H4 (cell line): Measurements from ENCODE around the gene GPR34. TPM values are rescaled to one million over a fixed set of nuclear protein-coding genes. Genes with fewer than 3 reads are reported as not detected.
A peak's percentile ranks its signal among the peaks of the same experiment; 100 is the strongest.
"Not testable (repeated sequence)": the region's sequence is repeated elsewhere in the genome, so short reads cannot be mapped to it uniquely, and the experiment has no call there.

Experiments used
- DNase-seq: peaks from one replicate; pipeline ENCODE4 v3.0.0-alpha.2; 2015; ENCODE audit warnings: low spot score
- total RNA-seq: library from RNA; depleted of rRNA; stranded (reverse); fragments of >200 nt; shearing (Covaris generic); gene quantifications from 2 replicates; pipeline ENCODE4 v1.2.3, GENCODE V29; 2014

The GPR34 gene
- total RNA-seq, 1 experiment from 2014 or later: not detected

DNA sequence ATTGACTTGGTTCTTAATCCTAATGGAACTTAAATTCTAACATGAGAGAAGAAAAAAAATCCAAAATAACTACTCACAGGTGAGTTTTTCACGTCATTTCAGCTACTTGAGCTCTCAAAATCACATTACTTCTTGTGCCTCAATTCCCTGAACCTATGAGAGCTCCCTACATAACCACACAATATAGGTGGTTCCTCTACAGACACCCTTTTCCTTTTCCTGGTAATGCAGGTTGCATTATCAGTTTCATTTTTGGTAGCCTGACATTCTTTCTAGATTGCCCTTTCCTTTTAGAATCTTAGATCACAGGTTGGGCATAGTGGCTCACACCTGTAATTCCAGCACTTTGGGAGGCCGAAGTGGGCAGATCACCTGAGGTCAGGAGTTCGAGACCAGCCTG lies 4.3 kb downstream of the GPR34 start:
- DNase-seq: no peak

DNA sequence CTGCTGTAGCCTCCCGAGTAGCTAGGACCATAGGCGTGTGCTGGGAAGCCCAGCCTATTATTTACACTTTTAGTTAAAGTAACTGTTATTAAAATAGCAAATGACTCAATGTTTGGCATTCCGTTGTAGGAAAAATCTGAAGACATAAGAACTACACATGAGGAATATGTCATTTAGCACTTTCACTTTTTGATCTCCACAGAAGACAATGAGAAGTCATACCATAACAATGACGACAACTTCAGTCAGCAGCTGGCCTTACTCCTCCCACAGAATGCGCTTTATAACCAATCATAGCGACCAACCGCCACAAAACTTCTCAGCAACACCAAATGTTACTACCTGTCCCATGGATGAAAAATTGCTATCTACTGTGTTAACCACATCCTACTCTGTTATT lies 6.7 kb downstream of the GPR34 start:
- no peak for DNase-seq

DNA sequence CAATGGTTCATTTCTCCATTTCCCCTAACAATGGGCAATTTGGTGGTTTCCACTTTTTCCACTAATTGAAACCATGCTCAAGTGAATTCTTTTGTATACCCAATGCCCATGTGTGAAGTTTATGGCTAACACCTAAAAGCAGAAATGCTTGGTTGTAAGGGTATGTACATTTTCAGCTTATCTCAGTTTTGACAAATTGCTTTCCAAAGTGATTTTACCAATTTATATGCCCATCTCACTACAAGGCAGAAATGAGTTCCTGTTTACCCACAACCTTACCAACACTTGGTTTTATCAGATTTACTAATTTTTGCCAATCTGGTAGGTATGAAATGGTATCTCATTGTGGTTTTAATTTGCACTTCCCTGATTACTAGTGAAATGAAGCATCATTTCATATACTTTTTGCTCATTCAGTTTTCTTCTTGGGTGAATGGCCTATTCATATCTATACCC lies 14.8 kb downstream of the GPR34 start:
- DNase-seq: no peak

DNA sequence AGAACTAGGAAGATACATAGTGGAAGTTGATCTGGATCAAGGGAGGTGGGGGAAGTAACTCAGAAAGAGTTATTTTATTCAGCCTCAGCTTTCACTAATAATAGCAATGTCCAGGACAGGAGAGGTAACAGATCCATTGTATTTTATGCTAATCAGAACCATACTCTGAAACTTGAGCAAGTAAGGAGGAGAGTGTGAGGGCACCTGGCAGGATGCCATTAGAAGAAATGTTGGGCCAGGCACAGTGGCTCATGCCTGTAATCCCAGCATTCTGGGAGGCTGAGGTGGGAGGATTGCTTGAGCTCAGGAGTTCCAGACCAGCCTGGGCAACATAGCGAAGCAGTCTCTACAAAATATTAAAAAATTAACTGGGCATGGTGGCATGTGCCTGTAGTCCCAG lies 16.3 kb downstream of the GPR34 start:
- no peak for DNase-seq

DNA sequence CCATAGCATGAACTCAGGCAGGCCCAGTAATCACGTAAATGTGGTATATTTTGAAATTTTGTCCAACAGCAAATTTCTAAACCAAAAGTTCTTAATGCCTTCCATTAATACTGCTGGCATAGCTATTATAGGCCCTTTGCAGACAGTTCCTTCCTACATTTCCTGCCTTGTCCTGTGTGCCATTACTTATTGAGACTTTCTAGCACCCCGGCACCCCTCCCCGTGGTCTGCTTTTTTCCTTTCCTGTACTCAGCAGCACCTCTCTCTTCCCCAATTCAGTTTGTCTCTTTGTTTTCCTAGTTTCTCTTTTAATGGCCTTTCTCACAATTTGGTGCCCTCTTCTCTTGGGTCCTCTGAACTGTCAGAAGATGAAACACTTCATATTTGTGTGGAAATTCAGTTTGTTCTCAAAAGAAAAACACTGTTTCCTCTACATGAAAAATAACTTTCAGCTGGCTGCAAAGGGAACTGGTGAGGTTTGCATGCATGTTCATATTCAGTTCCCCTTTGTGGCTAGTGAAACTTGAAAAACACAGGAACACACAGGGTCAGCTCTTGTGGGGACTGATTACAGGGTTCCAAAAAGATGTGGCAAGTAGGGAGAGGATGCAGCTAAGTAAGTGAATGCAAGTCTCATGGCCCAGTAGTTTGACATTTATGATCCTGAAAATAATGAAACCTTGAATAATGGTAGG lies 17.1 kb downstream of the GPR34 start:
- DNase-seq: no peak

DNA sequence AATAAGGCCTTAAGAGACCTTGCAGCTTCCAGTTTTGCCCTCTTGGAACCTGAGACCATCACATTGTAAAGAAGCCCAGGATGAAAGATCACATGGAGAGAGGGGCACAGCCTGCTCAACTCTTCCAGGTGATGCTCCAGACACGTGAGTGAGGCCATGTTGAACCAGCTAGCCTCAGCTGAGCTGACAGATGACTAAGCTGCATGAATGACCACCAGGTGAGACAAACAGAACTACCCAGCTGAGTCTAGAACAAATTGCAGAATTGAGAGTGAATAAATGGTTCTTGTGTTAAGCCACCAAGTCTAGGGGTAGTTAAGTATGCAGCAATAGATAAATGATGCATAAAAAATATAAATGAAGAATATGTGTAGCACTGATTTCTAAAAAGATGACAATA lies 18.4 kb downstream of the GPR34 start:
- no peak for DNase-seq

DNA sequence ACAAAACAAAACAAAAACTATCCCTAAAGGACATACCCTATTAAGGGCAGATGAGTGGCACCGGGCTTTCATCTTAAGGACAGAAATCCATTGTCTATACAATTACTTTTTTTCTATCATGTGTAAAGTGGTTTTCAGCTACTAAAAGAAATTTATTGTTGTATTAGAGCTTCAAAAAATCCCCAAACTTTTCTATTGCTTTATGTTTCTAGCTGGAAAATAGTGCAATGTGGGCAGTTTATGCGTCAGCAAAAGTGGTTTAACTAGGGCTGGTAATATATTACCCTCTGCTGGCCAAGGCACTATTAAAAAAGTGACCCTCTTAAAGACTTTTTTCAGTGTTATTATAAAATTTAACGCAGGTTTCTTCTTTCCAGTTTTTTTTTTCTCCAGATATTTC lies 19.7 kb downstream of the GPR34 start:
- no peak for DNase-seq

DNA sequence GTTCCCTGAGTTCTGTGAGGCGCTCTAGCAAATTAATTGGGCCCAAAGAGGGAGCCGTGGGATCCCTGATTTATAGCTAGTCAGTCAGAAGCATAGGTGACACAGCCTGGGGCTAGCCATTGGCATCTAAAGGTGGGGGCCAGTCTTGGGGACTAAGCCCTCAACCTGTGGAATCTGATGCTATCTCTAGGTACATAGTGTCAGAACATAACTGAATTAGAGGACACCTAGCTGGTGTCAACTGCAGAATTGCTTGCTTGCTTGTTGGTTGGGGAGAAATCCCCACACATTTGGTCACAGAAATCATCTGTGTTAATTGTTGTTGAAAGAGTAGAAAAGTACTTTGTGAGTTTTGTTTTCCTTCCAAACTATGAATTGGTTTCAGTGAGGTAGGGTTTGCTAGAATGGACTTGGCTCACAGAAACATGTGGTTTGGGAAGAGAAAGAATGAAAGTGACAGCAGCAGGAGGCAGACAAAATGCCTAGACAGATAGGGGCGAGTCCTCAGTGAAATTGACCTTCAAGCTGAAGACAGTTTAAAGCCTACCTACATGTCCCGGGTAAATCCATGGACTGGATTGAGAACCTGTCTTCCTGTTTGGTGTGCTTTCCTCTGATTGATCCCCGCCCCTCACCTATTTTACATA lies 22.4 kb downstream of the GPR34 start:
- no peak for DNase-seq

DNA sequence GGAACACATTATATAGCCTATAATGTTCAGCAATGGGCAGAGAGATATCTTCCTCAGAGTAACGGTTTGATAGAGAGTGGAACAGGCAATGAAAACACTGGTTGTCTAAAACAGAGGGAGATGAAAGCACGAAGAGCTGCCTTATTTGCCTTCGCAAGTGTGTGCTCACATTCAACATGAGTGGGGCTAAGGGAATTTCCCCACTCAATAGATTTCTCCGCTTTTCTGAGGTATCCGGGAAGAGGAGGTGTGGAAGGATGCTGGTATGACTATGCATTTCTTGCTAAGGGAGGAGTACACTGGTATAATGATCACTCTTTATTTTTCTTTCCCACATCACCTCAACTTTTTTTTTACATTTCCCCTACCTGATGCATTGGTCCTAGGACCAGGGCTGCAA lies 27.4 kb downstream of the GPR34 start:
- DNase-seq: no peak

DNA sequence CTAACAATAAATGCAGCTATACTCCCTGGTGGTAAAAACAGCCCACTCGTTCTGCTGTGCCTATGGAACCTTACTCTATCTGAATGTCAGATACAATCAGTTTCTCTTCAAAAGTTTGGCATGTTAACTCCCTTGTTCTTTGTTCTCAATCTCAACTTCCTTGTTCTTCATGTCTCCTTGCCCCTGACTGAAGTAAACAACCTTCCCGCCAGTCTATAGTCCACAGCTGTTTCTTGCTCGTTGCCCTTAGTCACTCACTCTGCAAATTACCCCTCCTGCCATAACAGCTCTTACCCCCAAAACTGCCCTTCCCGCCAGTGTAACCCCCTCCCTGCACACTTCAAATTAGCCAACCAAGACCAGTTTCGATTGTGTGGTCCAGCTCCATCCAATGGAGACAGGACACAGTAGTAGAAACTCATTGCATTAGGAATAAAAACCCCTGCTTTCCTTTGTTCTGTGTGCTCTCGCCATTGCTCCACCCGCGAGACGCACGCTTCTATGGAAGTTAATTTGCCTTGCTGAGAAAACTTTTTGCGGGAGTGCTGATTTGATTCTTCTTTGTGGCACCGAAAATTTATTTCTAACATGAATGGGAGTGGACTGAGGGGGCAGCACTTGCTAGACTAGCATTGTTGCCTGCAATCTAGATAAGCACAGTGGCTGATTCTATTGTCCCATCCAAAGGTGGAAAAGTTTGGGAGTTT lies 28.1 kb downstream of the GPR34 start:
- DNase-seq: no peak

DNA sequence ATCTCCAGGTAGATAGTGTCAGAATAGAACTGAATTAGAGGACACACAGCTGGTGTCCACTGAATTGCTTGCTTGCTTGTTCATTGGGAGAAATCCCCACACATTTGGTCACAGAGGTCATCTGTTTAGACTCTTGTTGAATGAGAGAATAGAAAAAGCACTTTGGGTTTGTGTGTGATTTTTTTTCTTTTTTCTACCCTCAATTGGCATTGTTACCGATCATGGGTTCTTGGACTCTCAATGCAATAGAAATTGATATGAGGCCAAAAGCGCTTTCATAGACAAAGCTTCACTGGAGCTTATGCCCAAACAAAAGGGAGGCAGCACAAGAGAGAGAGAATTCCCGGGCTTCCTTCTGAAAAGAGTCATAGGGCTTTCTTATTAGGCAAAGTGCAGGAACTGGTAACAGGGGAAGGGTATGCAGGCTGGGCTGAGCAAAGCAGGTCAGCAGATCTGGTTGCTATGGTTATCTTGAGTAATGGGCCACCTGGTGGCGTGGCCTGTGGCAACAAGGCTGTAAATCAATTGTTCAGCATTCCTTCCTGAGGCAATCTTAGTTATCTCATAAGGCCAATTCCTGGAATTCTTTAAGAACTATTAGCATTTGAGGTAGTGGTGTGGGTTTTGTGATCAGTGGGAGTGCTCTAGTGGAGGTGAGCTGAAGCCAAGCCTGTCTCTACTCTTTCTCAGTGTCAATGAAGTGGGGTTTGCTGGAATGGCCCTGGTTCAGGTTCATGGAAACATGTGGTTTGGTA lies 29.9 kb downstream of the GPR34 start:
- DNase-seq: no peak

DNA sequence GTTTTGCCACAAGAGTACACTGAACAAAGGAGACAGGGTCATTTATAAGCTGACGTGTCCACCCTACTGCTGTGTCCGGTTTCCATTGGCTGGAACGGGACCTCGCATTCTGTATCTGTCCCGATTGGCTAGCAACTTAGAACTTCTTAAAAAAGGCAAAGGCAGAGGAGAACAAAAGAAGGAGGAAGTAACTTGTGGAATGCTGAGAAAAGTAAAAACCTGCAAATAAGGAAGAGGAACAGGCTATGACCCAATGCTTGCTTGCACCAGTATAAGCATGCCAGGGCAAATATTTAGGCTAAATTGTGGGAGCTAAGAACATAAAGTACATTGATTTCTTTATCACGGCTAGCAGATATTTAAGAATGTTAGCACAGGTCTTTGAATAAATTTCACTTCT lies 30.8 kb downstream of the GPR34 start:
- not testable (repeated sequence) for DNase-seq

DNA sequence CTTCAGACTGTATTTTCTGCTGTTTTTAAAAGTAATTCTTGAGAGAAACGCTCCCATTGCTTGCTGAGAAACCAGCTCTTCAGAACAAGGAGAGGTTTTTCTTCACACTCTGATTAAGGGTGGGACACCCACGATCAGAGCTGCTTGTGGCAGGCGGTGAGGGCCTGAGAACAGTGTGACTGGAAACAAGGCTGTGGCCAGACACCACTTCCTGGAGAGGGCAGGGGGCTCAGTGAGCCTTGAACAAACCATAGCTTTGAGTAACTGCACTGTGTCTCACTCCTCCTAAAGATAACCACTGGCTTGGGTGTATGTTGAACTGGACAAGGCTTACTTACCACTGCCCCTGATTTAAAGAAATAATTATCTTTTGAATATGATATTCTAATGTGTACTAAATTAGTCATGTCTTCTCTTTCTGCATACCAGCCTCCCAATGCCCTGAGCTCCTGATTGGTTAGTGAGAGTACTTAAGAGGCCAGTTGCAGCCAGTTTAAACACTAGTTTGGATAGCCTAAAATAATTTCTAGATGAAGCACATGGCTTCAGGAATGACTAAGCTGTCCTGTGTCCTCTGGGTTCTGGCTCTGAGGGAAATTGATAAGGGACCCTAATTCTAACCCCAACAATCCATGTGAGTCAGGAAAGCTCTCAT lies 31.5 kb downstream of the GPR34 start:
- DNase-seq: no peak

DNA sequence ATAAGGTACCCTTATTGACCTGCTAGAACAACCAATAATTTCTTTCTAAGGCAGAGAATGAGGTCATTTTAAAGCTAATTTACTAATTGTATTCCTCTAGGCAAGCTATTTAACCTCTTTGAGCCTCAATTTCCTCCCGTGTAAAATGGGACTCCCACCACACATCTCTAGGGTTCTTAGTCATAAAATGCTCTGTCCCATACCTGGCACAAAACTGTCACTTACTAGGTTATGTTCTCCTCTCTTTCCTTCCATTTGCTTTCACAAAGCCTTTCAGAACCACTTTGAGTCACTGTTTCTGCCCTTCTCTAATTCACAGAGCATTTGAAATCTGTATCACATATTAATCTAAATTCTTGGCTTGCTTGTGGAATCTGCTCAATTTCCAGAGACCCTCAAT lies 32.8 kb downstream of the GPR34 start:
- DNase-seq: no peak

DNA sequence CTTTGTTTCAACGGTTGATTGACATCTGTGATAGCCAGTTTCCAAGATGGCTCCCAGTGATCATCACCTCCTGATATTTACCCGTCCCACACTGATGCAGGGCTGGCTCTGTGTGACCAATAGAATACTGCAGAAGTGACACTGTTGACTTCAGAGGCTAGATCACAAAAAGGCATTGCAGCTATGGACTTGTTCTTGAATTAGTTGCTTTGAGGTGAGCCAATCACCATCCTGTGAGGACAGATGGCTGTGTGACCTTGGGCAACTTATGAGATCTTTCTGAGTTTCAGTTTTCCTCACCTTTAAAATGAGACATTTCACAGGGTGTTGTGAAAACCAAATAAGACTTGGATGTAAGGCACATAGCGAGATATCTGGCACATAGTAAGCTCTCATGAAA lies 33.4 kb downstream of the GPR34 start:
- no peak for DNase-seq

DNA sequence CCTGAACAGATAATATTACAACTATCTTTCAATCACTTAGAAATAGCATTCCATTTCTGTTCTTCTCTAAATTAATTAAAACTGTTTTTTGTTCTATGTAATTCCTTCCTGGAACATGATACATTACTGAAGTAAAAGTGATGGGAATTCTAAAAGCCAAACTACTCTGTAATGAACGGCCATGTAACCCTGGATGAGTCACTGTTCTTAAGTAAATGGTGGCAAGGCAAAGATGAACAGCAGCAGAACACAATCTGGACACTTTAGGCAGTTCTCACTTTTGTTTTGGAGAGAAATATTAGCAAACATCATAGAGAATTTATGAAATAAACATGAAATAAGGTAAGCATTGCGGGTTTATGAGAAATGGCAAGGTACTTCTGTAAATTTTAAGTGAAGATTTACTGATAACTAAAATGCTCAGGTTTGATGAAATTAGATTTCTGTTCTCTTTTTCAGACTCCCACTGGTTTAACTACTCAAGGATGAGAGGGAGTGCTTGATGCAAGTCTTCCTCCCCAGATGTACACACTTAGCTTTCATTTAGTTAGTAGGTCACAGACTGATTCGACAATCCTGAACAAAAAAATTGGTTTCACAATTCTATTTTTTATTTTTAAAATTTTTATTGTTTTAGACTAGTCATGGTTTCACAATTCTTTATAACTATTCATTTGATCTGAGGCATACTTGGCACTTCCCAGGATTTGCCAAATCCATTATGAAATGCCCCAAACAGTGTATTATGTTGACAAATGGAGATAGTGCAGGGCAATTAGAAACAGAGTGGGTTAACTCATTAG lies 34.2 kb downstream of the GPR34 start:
- no peak for DNase-seq

DNA sequence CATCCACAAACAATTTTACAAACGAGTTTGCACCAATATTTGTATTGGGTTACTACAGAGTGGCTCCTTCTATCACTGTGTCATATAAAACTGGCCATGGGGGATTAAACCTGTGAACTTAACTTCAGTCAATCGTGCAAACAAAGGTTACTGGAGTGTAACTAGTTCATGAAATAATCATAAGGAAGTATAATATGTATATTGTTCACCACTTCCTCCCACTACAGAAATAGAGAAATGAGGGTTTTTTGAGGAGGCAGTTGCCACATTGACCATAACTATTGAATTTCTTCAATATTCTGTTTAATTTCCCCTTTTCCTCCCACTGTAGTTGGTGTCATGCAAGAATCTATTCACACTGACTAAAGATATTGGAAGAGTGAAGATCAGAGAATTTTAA lies 35.1 kb downstream of the GPR34 start, which contains the start of gene GPR82:
Gene GPR82 (plus strand): TSS at position 356 of the 400 bp plus-strand sequence. CDS start 2,846 bp downstream, outside the sequence.
- no peak for DNase-seq

DNA sequence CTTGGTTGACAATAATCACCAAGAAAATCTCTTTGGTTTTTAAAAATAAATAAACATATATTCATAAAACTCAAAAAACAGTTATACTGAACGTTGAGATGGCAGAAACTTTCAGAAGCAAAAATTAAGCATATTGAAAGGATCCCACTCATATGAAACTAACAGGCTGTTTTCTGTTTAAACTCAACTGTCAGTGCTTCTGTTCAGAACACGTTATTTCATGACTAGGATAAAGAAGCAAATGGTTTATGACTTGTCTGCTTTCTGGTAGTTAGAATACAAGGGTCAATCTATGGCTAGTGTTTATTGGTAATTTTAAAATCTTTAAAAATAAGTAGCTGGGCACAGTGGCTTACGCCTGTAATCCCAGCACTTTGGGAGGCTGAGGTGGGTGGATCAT lies 39.4 kb downstream of the GPR34 start:
- DNase-seq: no peak

DNA sequence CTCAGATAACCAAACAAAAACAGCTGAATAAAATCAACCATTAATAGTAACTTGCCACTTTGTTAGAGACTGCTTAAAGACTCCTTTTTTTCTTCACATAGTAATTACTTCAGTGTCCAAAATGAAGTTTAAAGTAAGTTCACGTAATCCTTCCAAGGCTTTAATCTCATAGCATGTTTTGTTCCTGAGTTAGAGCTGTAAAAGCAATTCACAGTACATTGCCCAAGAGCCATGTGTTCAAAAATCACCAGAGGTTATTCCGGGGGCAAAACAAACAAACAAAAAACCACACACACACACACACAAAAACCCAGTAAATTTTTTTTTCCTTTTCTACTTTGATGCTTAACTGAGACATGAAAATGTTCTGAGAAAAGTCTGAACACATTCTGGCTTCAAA lies 41.3 kb downstream of the GPR34 start:
- DNase-seq: peak; percentile 15

DNA sequence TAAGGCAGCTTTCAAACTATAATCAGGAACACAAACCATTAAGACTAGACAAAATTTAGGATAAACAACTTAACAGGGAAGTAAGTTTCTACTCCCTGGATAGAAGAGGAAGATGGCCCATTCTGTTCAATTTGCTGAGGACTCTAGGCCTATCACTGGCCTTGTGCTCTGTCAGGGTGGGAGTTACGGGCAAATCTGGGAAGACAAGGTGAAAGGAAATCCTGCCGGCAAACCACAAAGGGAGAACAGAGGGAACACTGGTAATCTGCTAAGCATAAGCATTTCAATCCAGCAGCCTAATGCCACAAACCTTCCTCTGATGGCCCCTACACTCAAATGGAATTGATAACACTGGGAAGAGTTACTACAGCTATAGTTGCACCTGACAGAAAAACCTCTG lies 43.5 kb downstream of the GPR34 start:
- DNase-seq: no peak

DNA sequence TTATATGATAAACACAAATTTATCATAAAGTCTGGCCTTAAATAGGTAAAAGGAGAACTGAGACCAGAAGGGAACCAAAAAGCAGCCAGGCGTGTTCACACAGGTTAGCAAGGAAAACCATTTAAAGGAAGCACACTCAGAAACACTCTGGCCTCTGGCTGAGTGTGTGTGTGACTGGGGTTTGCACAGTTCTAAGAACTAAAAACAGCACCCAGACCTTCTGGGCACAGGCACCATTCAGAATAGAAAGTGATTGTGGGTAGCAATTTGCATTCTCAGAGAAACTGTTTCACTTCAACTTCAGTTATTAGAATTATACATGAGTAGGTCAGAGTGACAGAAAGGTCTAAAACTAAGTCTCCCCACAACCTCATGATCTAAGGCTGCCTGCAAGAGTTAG lies 45.2 kb downstream of the GPR34 start:
- no peak for DNase-seq
